ENCODE results near the gene TNNT2.

GRCh38 chr1:201384406-201384782, 6.9 kb upstream of the TNNT2 start:
- TF ChIP-seq CTCF (IDR thresholded peaks at IDR 0.05), result no peak
- TF ChIP-seq POLR2A (IDR thresholded peaks at IDR 0.05), result no peak
